ENCODE data around the gene TMEM156. TPM values are rescaled to one million over a fixed set of nuclear protein-coding genes. Genes with fewer than 3 reads are reported as not detected.

Gene TMEM156
- total RNA-seq, 2 experiments from 2014 or later: 9.3 to 10.7 TPM

DNA sequence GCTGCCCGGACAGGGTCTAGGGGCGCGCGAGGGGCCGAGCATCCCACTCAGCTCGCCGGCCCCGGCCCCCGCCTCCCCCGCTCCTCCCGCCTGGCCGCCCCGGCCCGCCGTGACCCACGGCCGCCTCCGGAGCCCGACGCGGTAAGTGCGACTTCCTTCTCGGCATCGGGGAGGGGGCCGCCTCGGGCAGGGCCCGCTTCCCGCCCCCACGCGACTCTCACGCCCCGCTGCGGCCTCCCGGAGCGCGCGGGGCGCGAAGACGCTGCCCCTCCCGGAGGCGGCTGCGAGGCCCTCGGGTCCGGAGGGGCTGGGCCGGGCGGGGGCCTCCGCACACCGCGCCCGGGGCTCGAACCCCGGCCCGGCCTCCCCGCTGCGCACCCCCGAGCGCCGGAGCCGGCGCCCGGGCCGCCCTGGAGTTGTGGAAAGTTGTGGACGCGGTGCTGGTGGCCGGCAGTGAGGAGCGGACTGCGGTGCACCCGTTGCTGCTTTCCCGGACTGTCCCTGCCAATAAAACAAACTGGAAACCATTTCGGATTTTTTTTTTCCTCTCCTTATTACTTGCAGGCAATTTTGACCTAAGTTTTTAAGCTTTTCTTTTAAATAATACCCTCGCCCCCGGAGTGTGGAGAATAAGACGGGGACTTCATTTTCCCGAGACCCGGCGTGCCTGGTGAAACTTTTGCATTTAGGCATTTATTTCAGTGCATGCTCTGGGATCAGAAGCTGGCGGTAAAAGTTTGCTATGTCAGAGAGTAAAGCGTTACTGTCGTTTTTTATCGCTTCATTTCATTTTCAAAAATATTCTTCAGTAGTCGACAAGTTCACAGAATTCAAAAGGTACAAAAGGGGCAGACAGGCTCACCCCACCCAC, 13.0 kb upstream of the TMEM156 start:
- POLR2A ChIA-PET: interaction anchor here (0.6 to 1.4 kb wide), 6 partner anchors 13 to 1447 kb away, joined by 3 to 7 read pairs (median 4); partner anchors contain the start of gene TMEM156
- CTCF ChIA-PET: no interaction called here

- ChIA-PET POLR2A (interaction anchor here (0.8 to 1.3 kb wide), 4 partner anchors 11 to 16 kb away, joined by 3 to 5 read pairs (median 3); partner anchors contain the start of gene TMEM156), CTCF (interaction anchor here (0.8 to 2.0 kb wide), 2 partner anchors 9 to 15 kb away, joined by 3 to 11 read pairs; no protein-coding TSS in a partner anchor)
Measured at GRCh38 chr4:39044364-39044955, 12.3 kb upstream of the TMEM156 start.

- ChIA-PET CTCF (interaction anchor here (0.8 to 2.0 kb wide), 2 partner anchors 9 to 14 kb away, joined by 3 to 11 read pairs; no protein-coding TSS in a partner anchor), POLR2A (interaction anchor here (0.6 to 1.3 kb wide), 5 partner anchors 10 to 320 kb away, joined by 3 to 8 read pairs (median 3); partner anchors contain the start of gene TMEM156)
Measured at GRCh38 chr4:39043861-39044363, 11.7 kb upstream of the TMEM156 start.

- ChIA-PET CTCF (interaction anchor here (2.0 kb wide), 1 partner anchor 13 kb away, joined by 11 read pairs; no protein-coding TSS in a partner anchor), POLR2A (interaction anchor here (0.6 to 1.3 kb wide), 4 partner anchors 10 to 321 kb away, joined by 3 to 8 read pairs (median 4); partner anchors contain the start of gene TMEM156)
Measured at GRCh38 chr4:39043058-39043860, 11.1 kb upstream of the TMEM156 start.

GRCh38 chr4:39042366-39042765, 10.2 kb upstream of the TMEM156 start:
- CTCF ChIA-PET: interaction anchor here (2.0 kb wide), 1 partner anchor 13 kb away, joined by 11 read pairs; no protein-coding TSS in a partner anchor
- POLR2A ChIA-PET: no interaction called here

- POLR2A ChIA-PET: no interaction called here
- CTCF ChIA-PET: interaction anchor here (0.6 kb wide), 1 partner anchor 12 kb away, joined by 3 read pairs; no protein-coding TSS in a partner anchor
Measured at GRCh38 chr4:39039108-39039507, 6.9 kb upstream of the TMEM156 start.

GRCh38 chr4:39037941-39038340, 5.7 kb upstream of the TMEM156 start:
- POLR2A ChIA-PET: no interaction called here
- CTCF ChIA-PET: no interaction called here

DNA sequence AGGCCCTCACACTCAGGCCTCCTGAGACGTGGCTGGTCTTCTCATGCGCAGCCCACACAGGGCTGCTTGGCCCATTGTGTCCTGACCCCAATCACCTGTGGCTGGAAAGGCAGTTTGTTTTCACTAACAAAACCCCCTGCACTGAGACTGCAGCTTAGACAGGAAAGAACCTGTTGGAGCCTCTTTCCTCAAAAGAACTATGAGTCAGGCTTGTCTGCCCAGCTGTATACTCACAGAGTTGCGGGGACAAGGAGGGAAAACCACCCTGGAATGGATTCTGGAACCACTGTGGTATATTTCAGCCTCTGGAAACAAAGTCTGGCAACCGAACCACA, 5.2 kb upstream of the TMEM156 start:
- ChIA-PET CTCF (no interaction called here), POLR2A (no interaction called here)

GRCh38 chr4:39036172-39036571, 4.0 kb upstream of the TMEM156 start:
- ChIA-PET POLR2A (no interaction called here), CTCF (no interaction called here)

DNA sequence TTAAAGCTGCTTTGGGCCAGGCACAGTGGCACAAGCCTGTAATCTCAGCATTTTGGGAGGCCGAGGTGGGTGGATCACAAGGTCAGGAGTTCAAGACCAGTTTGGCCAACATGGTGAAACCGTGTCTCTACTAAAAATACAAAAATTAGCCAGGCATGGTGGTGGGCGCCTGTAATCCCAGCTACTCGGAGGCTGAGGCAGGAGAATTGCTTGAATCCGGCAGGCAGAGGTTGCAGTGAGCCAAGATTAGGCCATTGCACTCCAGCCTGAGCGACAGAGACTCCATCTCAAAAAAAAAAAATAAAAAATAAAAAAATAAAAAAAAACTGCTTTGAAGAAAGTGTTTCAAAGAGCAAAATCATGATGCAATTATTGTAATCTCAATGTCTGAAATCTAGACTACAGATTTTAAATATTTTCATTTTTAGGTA, 604 bp downstream of the TMEM156 start:
- CTCF ChIA-PET: interaction anchor here (0.6 to 3.6 kb wide), 2 partner anchors 12 to 761 kb away, joined by 3 to 11 read pairs; no protein-coding TSS in a partner anchor

DNA sequence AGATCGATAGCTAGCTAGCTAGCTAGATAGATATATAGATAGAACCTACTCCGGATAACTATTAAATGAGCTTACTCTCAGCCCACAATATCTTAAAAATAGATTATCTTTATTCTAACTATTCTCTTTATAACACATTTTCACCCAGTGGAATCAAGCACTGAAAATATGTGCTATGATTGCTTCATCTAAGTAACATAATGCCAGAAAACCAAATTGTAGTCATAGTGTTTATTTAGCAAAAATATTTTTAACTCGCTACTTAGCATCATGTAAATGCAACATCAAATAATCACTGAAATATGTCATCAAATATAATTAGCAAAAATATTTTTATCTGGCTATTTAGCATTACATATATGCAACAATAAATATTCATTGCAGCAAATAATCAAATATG, 1.5 kb downstream of the TMEM156 start:
- ChIA-PET POLR2A (interaction anchor here (0.7 to 1.6 kb wide), 3 partner anchors 14 to 15 kb away, joined by 3 to 7 read pairs (median 3); no protein-coding TSS in a partner anchor), CTCF (interaction anchor here (1.5 to 3.6 kb wide), 2 partner anchors 13 to 126 kb away, joined by 4 to 11 read pairs; no protein-coding TSS in a partner anchor)

More for the DNA sequence above, 604 bp downstream of the TMEM156 start:
- POLR2A ChIA-PET: interaction anchor here (0.7 to 1.0 kb wide), 3 partner anchors 13 to 1017 kb away, joined by 3 to 4 read pairs (median 3); no protein-coding TSS in a partner anchor

DNA sequence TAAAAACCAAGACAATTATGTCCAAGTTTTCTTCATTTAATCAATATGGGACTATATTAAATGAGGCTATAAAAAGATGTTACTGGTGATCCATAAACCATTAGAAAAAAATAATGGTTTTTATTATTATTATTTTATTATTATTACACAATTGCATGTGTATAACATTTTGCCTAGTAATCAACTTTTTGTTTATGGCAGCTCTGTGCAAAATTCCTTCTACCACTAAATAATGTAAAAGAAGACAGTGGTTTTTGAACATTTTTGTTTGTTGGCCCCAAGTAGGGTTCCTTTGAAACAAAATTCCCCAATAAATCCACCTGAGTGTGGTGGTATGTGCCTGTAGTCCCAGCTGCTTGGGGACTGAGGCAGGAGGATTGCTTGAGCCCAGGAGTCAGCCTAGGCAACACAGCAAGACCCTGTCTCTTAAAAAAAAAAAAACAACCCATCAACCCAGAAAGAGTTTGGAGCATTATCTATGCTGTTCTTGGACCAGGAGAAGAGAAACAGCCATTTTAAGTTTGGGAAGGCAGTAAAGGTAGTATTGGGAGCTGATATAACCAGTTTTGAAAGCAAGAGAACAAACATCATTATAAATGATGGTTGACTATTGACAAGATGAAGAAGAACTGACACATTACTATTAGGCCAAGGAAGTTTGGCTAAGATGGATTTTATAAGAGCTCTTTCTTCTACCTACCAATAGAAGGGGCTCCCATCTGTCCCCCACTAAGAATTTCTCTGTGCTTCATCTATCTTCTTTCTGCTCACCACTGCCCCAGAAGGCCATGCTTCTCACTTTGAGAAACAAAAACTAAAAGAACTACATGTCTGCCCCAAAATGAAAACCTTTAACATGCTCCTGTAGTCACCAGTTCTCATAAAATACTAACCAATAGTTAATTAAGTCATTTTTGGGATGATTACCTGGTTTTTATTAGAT, 2.2 kb downstream of the TMEM156 start:
- POLR2A ChIA-PET: interaction anchor here (0.7 to 1.6 kb wide), 2 partner anchors 15 to 16 kb away, joined by 3 to 7 read pairs; no protein-coding TSS in a partner anchor
- CTCF ChIA-PET: interaction anchor here (0.7 to 3.6 kb wide), 3 partner anchors 13 to 125 kb away, joined by 4 to 11 read pairs (median 4); no protein-coding TSS in a partner anchor

GRCh38 chr4:39026096-39026495, 6.1 kb downstream of the TMEM156 start:
- POLR2A ChIA-PET: no interaction called here

DNA sequence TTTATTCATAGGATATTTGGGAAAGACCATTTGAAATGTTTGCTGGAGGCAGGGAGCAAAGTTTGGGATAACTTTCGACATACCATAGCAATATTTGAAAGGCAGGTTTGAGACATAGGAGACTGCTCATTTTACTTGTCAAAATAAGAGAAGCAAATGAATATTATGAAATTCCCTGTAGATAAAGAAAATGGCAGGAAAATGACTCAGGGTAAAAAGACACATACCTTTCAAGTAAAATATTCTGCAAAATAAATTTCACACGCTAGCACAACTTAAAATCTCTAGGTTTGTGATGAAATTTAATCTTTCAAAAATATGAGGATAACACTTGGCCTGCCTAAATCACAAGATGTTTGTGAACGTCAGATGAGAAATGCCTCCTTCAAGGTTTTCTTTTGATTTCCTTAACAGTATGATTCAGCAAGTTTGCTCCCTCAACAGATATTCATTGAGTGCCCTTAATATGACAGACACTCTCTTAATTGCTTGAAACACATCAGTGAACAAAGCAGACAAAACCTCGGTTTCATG, 6.6 kb downstream of the TMEM156 start:
- POLR2A ChIA-PET: no interaction called here
- CTCF ChIA-PET: no interaction called here

More at GRCh38 chr4:39026096-39026495, 6.1 kb downstream of the TMEM156 start:
- CTCF ChIA-PET: no interaction called here

DNA sequence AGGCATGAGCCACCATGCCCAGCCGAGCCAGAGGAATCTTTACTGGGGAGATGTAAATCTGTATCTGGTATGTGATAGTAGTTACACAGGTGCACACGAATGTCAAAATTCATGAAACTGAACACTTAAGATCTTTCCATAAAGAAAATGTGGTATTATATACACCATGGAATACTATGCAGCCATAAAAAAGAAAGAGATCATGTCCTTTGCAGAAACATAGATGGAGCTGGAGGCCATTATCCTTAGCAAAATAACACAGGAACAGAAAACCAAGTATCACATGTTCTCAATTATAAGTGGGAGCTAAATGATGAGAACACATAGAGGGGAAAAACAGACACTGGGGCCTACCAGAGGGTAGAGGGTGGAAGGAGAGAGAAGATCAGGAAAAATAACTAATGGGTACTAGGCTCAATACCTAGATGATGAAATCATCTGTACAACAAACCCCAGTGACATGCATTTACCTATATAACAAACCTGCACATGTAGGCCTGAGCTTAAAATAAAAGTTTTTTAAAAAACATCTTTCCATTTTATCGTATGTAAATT, 7.8 kb downstream of the TMEM156 start:
- ChIA-PET CTCF (no interaction called here), POLR2A (no interaction called here)

DNA sequence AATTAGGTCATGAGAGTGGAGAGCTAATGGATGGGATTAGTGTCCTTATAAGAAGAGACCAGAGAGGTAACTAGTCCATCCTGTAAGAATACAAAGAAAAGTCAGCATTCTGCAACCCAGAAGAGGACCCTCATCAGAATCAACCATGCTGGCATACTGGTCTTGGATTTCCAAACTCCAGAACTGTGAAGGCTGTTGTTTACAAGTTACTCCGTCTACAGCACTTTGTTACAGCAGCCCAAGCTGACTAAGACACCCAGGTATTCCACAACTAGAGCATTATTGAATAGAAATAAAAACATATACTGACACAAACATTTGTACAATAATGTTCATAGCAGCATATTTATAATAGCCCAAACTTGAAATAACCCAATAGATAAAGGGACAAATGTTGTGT, 9.2 kb downstream of the TMEM156 start:
- ChIA-PET POLR2A (no interaction called here), CTCF (interaction anchor here (1.1 kb wide), 1 partner anchor 36 kb away, joined by 3 read pairs; no protein-coding TSS in a partner anchor)

DNA sequence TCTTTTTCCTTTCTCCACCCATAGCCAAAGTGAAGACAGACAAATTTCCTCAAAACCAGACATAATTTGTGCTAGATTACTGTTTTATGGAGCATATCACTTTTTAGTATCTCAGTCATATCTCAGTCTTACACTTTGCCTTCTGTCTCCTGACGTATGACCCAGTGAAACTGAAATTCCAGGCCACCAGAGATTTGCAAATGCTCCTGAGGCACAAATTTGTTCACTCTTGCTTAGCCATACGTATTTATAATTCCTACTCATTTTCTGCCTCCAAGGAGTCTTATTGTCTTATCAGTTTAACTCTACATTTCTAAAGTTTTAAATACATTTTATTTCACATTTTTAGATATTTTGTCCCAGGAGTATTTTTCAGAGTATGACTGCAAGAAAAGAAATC, 10.0 kb downstream of the TMEM156 start:
- POLR2A ChIA-PET: no interaction called here
- CTCF ChIA-PET: no interaction called here
